Measurements from ENCODE around the gene TUBGCP6. TPM values are rescaled to one million over a fixed set of nuclear protein-coding genes. Genes with fewer than 3 reads are reported as not detected.
A peak's percentile ranks its signal among the peaks of the same experiment; 100 is the strongest.

TUBGCP6 gene
- total and polyA plus RNA-seq, 2 experiments from 2014 or later, result 18.6 to 47.1 TPM

GRCh38 chr22:50271519-50271970 lies 26.7 kb upstream of the TUBGCP6 start:
- H3K27ac Mint-ChIP-seq, result no peak overlapping the region
- H2AFZ ChIP-seq, result no peak overlapping the region
- H3K36me3 ChIP-seq (ENCODE audit: insufficient read depth), result 0 out of 2 replicates have a peak, but pooled peaks cover 2% of the 10 kb centered on the region
- H3F3A ChIP-seq (replicated peaks; ENCODE audit: low read depth), result peaks cover 8% of the 10 kb centered on the region; the same call in 1 of the 2 replicates
- peaks cover 12% of the 10 kb centered on the region for H3K9me3 Mint-ChIP-seq
- peaks cover 54% of the 10 kb centered on the region for H3K27me3 ChIP-seq (ENCODE audit: insufficient read depth)
- H3K79me2 ChIP-seq (replicated peaks; ENCODE audit: insufficient read depth), result no peaks in the 10 kb centered on the region
- no peaks in the 10 kb centered on the region for H3K9me2 ChIP-seq (ENCODE audit: insufficient read depth)
- H3K4me3 ChIP-seq, result peak overlapping the region; percentile 63
- peak; percentile 48 for ATAC-seq
- H3K36me3 Mint-ChIP-seq (ENCODE audit: low read depth), result peaks cover 26% of the 10 kb centered on the region
- H3K4me2 ChIP-seq, result peak overlapping the region; percentile 86
- peak; percentile 45 for TF ChIP-seq EZH2 (IDR thresholded peaks at IDR 0.05; ENCODE audit: low read depth, unreplicated experiment)
- no peak for TF ChIP-seq STAT1 (IDR thresholded peaks at IDR 0.05; ENCODE audit: unreplicated experiment)
- no peak overlapping the region for H3K4me3 Mint-ChIP-seq
- peaks cover 36% of the 10 kb centered on the region for H3K27me3 Mint-ChIP-seq (ENCODE audit: insufficient read depth, low read depth, poor library complexity)
- H3K27ac ChIP-seq (ENCODE audit: low read depth), result no peak overlapping the region
- peaks cover 4% of the 10 kb centered on the region; the same call in 1 of the 3 replicates for H3K4me1 Mint-ChIP-seq
- DNase-seq (ENCODE audit: low spot score), result peak; percentile 69
- peaks cover 6% of the 10 kb centered on the region; the same call in 1 of the 2 replicates for H3K4me1 ChIP-seq (ENCODE audit: insufficient read depth)
- no peaks in the 10 kb centered on the region; the same call in 1 of the 2 replicates for H4K20me1 ChIP-seq (replicated peaks; ENCODE audit: insufficient read depth)

DNA sequence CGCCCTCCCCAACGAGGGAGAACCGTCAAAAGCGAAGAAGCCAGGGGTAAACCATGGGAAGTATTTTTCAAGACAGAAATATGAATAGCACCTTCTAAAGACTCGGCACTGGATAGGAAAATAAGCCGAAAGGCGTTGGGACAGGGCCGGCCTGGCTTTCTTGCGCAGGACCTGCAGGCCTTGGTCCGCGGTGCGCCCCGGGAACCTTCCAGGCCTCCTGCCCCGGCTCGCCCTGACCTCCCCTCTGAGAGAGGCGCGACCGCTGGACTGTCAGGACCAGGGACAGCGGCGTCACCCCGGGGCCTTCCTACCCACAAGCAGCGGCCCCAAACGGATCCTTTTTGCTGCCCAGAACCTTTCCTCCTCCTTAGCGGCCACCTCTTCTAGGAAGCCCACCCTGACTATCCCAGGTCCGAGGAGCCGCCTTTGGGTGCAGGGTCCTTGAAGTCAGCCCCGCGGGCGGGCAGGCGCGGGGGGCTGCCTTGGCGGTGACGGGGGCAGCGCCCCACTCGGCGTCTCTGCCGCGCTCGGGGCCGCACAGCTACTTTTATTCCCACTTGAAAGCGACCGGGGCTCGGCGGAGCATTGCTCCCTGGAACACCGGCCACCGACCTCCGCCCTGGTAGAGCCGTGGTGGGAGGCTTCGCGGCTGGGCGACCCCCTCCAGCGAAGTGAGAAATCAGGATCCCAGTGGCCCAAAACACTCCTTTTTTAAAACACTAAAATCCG lies 26.0 kb upstream of the TUBGCP6 start:
- Mint-ChIP-seq H3K36me3 (ENCODE audit: low read depth) (peaks cover 19% of the 10 kb centered on the region), H3K4me3 (peak overlapping the region; percentile 57), H3K27ac (no peak overlapping the region), H3K9me3 (peaks cover 4% of the 10 kb centered on the region), H3K27me3 (ENCODE audit: insufficient read depth, low read depth, poor library complexity) (peaks cover 40% of the 10 kb centered on the region), H3K4me1 (peaks cover 4% of the 10 kb centered on the region; the same call in 1 of the 3 replicates)
- Histone ChIP-seq H3K27ac (ENCODE audit: low read depth) (no peak overlapping the region), H3K27me3 (ENCODE audit: insufficient read depth) (peaks cover 61% of the 10 kb centered on the region), H3K36me3 (ENCODE audit: insufficient read depth) (no peaks in the 10 kb centered on the region), H4K20me1 (replicated peaks; ENCODE audit: insufficient read depth) (no peaks in the 10 kb centered on the region; the same call in 1 of the 2 replicates), H3K4me1 (ENCODE audit: insufficient read depth) (peaks cover 6% of the 10 kb centered on the region; the same call in 1 of the 2 replicates), H2AFZ (no peak overlapping the region), H3K4me3 (peak overlapping the region; percentile 63), H3K9me2 (ENCODE audit: insufficient read depth) (no peaks in the 10 kb centered on the region), H3K4me2 (peak overlapping the region; percentile 86), H3K79me2 (replicated peaks; ENCODE audit: insufficient read depth) (no peaks in the 10 kb centered on the region), H3F3A (replicated peaks; ENCODE audit: low read depth) (peaks cover 8% of the 10 kb centered on the region; the same call in 1 of the 2 replicates)
- DNase-seq (ENCODE audit: low spot score) (peak; percentile 92), ATAC-seq (peak; percentile 55)
- no peak for TF ChIP-seq EZH2phosphoT487 (IDR thresholded peaks at IDR 0.05; ENCODE audit: unreplicated experiment)
- peak; percentile 94 for TF ChIP-seq REST (IDR thresholded peaks at IDR 0.05; ENCODE audit: unreplicated experiment)
- no peak for TF ChIP-seq STAT1 (IDR thresholded peaks at IDR 0.05; ENCODE audit: unreplicated experiment)
- TF ChIP-seq ETS1 (IDR thresholded peaks at IDR 0.05), result no peak
- TF ChIP-seq ZNF114 (CRISPR knock-in tag; IDR thresholded peaks at IDR 0.05), result no peak
- no peak for TF ChIP-seq ZNF462 (CRISPR knock-in tag; IDR thresholded peaks at IDR 0.05)
- no peak for TF ChIP-seq NANOG (IDR thresholded peaks at IDR 0.05; ENCODE audit: borderline replicate concordance)
- no peak for TF ChIP-seq CREB1 (CRISPR knock-in tag; IDR thresholded peaks at IDR 0.05; ENCODE audit: low read depth)
